ENCODE measurements around the gene SPTLC2.
A peak's percentile ranks its signal among the peaks of the same experiment; 100 is the strongest.
"Not testable (repeated sequence)": the region's sequence is repeated elsewhere in the genome, so short reads cannot be mapped to it uniquely, and the experiment has no call there.

SPTLC2 gene

GRCh38 chr14:77543637-77544334, 72.7 kb downstream of the SPTLC2 start:
- no peak for DNase-seq

- DNase-seq: no peak
These were observed 73.2 kb downstream of the SPTLC2 start for GRCh38 chr14:77543240-77543551.

GRCh38 chr14:77542421-77543239, 73.8 kb downstream of the SPTLC2 start:
- DNase-seq: no peak

GRCh38 chr14:77541905-77542304, 74.5 kb downstream of the SPTLC2 start:
- DNase-seq: no peak

GRCh38 chr14:77536951-77537350, 79.5 kb downstream of the SPTLC2 start:
- DNase-seq: not testable (repeated sequence)

- no peak for DNase-seq
These were observed 85.4 kb downstream of the SPTLC2 start for GRCh38 chr14:77531071-77531470.

GRCh38 chr14:77529963-77530362, 86.5 kb downstream of the SPTLC2 start:
- no peak for DNase-seq

GRCh38 chr14:77529213-77529612, 87.2 kb downstream of the SPTLC2 start:
- DNase-seq: no peak

GRCh38 chr14:77528701-77529100, 87.7 kb downstream of the SPTLC2 start:
- DNase-seq: not testable (repeated sequence)

GRCh38 chr14:77526266-77526665, 90.2 kb downstream of the SPTLC2 start:
- no peak for DNase-seq

GRCh38 chr14:77524536-77524935, 91.9 kb downstream of the SPTLC2 start:
- no peak for DNase-seq

GRCh38 chr14:77523109-77523508, 93.3 kb downstream of the SPTLC2 start:
- DNase-seq: no peak

GRCh38 chr14:77520555-77520954, 95.9 kb downstream of the SPTLC2 start:
- peak; percentile 63 for DNase-seq

- no peak for DNase-seq
These were observed 100.3 kb downstream of the SPTLC2 start for GRCh38 chr14:77516126-77516525.

GRCh38 chr14:77511486-77512162, 104.8 kb downstream of the SPTLC2 start:
- DNase-seq: no peak

- no peak for DNase-seq
These were observed 107.1 kb downstream of the SPTLC2 start for GRCh38 chr14:77509366-77509765.

- DNase-seq: no peak
These were observed 107.6 kb downstream of the SPTLC2 start for GRCh38 chr14:77508876-77509275.

GRCh38 chr14:77508249-77508648, 108.2 kb downstream of the SPTLC2 start:
- no peak for DNase-seq

GRCh38 chr14:77507762-77508161, 108.7 kb downstream of the SPTLC2 start:
- DNase-seq: no peak

GRCh38 chr14:77505031-77505430, 111.4 kb downstream of the SPTLC2 start:
- DNase-seq: no peak

- no peak for DNase-seq
These were observed 113.3 kb downstream of the SPTLC2 start for GRCh38 chr14:77503138-77503537.

- no peak for DNase-seq
These were observed 114.2 kb downstream of the SPTLC2 start for GRCh38 chr14:77502109-77502782.

- peak; percentile 70 for DNase-seq
These were observed 117.4 kb downstream of the SPTLC2 start for GRCh38 chr14:77498984-77499527.
